Esophagus mucosa (tissue), 1 donor: Measurements from ENCODE around the gene TLCD2. TPM values are rescaled to one million over a fixed set of nuclear protein-coding genes. Genes with fewer than 3 reads are reported as not detected.
"Not testable (repeated sequence)": the region's sequence is repeated elsewhere in the genome, so short reads cannot be mapped to it uniquely, and the experiment has no call there.

Experiments used
- ATAC-seq: fragments of 200-7000 bp; cut with Tn5 transposase; one replicate; pipeline ENCODE4 v1.9.1; 2020
- total RNA-seq: library from RNA; stranded (reverse); gene quantifications from one replicate; pipeline ENCODE4 v1.2.4, GENCODE V29; 2023
- donor health status: DM: yes; HTN: yes; CAD: no.

Gene TLCD2, protein sequence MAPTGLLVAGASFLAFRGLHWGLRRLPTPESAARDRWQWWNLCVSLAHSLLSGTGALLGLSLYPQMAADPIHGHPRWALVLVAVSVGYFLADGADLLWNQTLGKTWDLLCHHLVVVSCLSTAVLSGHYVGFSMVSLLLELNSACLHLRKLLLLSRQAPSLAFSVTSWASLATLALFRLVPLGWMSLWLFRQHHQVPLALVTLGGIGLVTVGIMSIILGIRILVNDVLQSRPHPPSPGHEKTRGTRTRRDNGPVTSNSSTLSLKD
- total RNA-seq, result 10.9 TPM

- ATAC-seq, result peak; percentile 57
These were observed at the start of gene TLCD2 for GRCh38 chr17:1709971-1710806. TSS of gene TLCD2 (minus strand) at chr17:1710377. CDS start at chr17:1710242, 135 bp downstream.

GRCh38 chr17:1759529-1759928, 49.4 kb upstream of the TLCD2 start:
- ATAC-seq, result peak; percentile 55

GRCh38 chr17:1758807-1759206, 48.6 kb upstream of the TLCD2 start:
- no peak for ATAC-seq

GRCh38 chr17:1755827-1756262, 45.7 kb upstream of the TLCD2 start:
- no peak for ATAC-seq

DNA sequence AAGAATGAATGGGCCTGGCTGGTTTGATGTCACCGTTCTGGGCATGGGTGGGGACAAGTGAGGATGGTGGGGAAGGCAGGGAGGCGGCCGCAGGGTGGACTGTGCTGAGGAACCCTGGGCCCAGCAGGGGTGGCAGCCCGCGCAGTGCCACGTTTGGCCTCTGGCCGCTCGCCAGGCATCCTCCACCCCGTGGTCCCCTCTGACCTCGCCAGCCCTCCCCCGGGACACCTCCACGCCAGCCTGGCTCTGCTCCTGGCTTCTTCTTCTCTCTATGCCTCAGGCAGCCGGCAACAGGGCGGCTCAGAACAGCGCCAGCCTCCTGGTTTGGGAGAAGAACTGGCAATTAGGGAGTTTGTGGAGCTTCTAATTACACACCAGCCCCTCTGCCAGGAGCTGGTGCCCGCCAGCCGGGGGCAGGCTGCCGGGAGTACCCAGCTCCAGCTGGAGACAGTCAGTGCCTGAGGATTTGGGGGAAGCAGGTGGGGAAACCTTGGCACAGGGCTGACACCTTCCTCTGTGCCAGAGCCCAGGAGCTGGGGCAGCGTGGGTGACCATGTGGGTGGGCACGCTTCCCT, 45.2 kb upstream of the TLCD2 start:
- peak; percentile 3 for ATAC-seq

- no peak for ATAC-seq
These were observed 44.4 kb upstream of the TLCD2 start for GRCh38 chr17:1754430-1755112.

DNA sequence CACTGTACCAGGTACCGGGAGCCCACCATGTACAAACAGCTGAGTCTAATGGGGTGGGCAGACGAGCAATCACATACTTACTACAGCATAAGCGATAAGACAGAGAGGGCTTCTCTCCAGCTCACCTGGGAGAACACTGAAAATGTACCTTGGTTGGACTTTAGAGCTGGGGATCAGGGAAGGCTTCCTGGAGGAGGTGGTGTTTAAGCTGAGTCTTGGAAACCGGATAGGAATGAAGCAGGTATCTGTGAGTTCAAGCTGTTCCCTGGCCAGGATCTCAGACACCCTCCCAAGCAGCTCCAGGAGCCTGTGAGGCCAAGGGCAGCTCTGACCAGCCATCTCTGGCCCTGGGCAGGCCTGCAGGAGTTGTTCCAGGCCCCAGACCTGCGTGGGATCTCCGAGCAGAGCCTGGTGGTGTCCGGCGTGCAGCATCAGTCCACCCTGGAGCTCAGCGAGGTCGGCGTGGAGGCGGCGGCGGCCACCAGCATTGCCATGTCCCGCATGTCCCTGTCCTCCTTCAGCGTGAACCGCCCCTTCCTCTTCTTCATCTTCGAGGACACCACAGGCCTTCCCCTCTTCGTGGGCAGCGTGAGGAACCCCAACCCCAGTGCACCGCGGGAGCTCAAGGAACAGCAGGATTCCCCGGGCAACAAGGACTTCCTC, 43.7 kb upstream of the TLCD2 start:
- ATAC-seq, result no peak

DNA sequence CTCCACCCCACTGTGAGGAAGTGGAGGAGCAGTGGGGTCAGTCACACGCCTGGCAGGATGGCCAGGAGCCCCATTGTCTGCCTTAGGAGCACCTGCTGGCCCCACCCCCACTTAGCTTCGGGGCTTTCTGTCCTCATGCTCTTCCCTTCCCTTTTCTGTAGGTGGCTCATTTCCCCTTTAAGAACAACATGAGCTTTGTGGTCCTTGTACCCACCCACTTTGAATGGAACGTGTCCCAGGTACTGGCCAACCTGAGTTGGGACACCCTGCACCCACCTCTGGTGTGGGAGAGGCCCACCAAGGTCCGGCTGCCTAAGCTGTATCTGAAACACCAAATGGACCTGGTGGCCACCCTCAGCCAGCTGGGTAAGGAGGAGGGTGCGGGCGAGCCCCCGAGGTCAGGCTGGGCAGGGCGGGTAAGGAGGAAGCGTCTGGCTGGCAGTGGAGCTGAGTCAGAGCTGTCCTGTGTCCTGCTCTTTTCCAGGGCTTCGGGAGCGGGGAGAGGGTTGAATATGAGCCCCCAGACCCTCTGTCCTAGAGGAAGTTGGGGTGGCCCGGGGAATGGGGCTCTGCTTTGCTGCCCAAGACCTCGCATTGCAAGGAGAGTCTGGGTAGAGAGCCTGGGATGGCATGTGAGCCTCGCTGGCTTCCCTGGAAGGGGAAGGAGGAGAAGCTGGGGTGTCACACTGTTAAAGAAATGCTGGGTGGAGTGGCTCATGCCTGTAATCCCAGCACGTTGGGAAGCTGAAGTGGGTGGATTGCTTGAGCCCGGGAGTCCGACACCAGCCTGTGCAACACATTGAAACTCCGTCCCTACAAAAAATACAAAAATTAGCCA, 42.5 kb upstream of the TLCD2 start:
- ATAC-seq, result peak; percentile 68

DNA sequence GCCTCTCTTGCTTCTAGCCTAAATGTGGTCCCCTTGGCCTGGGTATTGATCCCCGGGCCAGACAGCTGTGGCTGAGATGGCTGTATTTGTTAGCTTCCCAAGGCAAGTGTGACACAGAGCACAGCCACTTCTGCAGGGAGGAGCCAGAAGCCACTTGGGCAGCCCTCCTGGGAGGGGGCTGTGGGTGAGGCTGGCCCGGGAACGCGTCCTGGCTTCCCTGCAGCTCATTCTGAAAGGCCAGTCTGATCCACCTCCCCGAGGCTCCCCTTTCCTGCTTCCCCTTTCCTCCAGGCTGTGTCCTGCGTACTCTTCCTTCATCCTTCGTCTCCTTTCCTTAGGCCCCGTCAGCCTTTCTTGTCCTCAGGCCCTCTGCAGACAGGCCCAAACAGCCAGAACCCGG, 40.5 kb upstream of the TLCD2 start:
- no peak for ATAC-seq

GRCh38 chr17:1746975-1747543, 36.9 kb upstream of the TLCD2 start:
- peak; percentile 96 for ATAC-seq

DNA sequence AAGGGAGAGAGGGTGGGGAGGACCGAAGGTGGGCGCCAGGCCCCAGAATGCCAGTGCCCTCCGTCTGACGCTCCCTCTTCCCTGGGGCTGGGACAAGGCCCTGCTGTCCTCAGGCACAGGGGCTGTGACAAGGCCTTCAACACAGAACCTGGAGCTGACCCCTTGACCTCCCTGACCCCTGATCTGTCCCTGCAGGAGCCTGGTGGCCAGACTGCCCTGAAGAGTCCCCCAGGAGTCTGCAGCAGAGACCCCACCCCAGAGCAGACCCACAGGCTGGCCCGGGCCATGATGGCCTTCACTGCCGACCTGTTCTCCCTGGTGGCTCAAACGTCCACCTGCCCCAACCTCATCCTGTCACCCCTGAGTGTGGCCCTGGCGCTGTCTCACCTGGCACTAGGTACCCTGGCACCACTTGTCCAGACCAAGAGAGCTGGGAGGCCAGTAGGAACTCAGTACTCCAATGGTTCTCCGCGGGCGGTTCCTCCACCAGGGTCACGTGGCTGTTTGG, 35.4 kb upstream of the TLCD2 start:
- no peak for ATAC-seq

DNA sequence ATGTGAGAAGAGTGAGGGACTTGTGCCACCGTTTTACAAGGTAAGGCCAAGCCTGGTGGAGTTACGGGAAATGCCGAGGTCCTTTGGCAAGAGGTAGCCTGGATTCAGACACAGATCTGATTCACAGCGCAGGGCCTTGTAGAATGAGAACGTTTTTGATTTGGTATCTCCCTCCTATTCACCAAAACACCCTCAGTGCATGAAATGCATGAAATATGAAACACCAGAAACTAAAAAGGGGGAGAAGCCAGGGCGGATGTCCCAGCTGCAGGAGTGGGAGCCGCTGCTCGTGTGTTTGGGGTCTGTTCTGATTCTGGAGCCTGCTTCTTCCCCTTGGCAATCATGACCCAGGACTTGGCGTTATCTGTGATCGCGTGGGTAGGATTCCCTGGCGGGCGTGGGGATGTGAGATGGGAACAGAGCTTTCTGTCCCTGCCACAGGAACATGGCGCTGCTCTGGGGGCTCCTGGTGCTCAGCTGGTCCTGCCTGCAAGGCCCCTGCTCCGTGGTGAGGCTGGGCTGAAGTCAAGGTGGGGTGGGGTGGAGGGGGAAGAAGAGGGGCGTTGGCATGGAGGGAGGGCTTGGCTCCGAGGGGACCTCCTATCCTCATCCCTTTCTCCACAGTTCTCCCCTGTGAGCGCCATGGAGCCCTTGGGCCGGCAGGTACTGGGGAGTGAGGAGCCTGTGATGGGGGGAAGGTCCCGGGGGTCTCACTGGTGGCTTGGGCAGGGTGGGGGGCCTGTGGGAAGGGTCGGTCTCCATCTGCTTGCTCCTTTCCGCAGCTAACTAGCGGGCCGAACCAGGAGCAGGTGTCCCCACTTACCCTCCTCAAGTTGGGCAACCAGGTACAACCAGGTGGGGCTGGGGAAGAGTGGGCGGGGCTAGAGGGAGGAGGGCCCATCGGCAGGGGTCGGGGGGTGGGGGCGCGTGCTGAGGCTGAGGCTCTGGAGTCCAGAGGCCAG, 34.7 kb upstream of the TLCD2 start:
- ATAC-seq, result no peak

DNA sequence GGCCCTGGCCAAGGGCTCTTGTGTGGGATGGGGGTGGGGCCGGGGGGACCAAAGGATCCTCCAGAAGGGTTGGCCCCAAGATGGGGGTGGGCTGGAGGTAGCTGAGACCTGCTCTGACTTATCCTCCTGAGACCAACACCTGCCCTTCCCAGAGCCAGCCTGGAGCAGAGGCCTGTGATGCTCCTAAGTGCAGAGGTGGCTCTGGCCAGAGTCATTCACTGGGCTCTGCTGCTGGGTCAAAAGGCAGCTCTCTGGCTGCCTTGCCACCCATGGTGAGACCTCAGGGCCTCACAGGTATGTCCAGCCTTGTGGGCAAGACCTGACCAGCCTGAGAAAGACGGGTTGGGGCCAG, 32.9 kb upstream of the TLCD2 start:
- ATAC-seq, result no peak

DNA sequence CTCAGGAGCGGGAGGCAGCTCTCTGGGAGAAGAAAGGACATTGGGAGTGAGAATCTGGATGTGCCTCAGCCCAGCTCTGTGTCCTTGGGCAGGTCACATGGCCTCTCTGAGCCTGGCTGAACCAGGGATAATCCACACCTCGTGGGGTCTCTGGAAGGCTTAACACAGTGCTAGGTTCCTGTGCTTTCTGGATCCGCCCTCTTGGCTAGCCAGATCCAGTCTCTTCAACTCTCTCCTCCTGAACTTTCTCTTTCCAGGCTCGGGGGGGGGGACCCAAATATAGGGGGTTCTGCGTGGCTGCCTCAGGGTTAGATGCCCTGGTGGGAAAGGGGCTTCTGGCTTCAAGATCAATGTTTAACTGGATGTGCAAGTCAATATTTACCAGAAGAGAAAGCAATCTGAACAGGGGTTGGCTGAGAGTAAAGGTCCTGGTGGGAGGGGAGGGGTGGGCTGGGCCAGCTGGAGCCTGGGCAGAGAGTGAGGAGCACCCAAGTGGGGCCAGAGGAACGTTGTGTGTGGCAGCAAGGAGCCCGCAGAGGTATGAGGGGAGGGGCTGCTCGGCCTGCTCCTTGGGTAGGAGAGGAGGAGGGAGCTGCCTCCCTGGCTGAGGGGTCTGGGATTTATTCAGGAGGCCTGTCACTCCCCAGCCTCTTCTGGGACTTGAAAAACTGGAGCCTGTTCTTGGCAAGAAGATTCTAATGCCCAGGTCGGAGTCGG, 32.4 kb upstream of the TLCD2 start, which contains the start of gene SERPINF2:
TSS of gene SERPINF2 (plus strand) at position 501 of the 717 bp plus-strand sequence. CDS start 2,125 bp downstream, outside the sequence.
- no peak for ATAC-seq

DNA sequence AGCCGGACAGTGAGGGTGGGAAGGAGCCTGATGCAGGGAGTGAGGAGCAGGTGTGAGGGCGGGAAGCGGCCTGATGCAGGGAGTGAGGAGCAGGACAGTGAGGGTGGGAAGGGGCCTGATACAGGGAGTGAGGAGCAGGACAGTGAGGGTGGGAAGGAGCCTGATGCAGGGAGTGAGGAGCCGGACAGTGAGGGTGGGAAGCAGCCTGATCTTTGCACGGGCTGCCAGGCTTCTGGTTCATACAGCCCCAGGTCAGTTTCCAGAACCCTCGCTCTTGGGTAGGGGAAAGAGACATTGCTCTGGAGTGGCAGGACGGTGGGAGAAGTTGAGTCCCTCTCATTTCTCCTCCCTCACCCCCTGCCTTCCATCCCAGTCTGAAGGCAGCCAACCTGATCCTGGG, 31.7 kb upstream of the TLCD2 start:
- not testable (repeated sequence) for ATAC-seq

DNA sequence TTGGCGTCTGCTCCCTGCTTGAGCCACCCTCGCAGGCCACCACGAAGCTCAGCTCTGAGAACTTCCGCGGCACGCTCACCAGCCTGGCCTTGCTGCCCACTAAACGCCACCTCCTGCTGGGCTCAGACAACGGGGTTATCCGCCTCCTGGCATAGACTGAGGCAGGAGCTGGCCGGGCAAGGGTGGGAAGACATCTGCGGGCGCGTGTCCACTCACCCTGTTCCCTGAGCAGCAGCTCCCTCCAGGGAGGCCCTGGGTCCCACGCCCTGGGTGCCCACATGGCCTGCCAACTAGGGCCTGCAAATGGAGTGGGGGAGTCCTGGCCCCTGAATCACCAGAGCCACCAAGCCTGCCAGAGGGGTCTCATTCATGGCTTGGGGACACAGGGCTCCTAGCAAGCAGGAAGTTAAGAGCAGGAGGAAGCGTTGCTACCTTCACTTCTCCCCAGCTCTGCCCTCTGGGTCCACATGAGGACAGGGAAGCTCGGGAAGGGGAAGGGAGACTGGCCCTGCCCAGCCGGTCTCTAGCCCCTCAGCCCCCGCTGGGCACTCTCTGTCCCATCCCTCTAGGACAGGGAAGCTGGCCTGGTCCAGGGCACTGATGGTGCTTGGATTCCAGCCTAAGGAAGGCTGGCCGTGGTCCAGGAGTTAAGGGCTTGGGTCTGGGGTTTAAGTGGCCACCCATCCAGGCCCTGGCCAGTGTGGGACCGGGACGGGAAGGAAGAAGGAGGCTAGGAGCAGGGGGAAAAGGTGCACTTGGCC, 27.5 kb upstream of the TLCD2 start:
- ATAC-seq, result peak; percentile 27

DNA sequence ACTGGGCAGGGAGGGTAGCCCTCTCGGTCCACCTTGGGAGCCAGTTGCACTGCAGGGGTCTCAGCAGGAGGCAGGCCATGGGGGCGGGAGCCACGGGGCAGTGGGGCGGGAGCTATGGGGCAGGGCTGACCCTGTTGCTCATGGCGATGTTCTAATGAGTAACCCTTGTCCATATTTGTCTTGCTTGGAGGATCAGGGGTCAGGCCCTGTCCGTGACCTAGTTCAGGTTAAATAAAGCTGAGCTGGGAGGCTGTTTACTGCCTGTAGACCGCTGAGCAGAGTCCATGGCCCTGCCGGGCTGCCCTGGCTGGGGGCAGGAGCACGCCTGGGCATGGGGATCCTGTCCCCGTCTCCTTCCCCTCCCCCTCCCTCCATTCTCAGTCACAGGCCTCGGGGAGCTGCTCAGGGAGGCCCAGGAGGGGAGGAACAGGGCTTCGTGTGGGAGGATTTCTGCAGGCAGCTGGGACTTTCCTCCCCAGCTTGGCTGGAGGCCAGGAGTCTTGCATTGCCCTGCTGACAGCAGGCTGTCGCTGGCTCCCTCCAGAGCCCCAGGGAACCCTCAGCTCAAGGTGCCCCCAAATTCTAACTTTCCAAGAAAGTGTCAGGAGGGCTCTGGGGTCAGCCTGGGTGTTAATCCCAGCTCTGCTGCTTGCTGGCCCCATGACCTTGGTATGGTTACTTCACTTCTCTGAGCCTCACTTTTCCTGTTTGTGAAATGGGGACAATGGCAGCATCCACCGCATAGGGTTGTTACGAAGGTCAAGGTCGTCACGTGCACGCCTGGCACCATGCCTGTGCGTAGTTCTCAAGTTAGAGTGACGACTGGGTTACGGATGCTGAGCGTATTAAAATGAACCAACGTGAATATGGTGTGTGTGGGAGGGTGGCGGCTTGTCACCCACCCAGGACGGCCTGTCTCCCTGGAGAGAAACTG, 26.4 kb upstream of the TLCD2 start:
- ATAC-seq, result peak; percentile 31
